ENCODE results near the gene DDX4. TPM values are rescaled to one million over a fixed set of nuclear protein-coding genes. Genes with fewer than 3 reads are reported as not detected.
A peak's percentile ranks its signal among the peaks of the same experiment; 100 is the strongest.

The DDX4 gene
- total and polyA plus RNA-seq, 9 of the 15 experiments (the other 6 are each of a cell fraction or from before 2014, with no cell fraction given) = not detected

DNA sequence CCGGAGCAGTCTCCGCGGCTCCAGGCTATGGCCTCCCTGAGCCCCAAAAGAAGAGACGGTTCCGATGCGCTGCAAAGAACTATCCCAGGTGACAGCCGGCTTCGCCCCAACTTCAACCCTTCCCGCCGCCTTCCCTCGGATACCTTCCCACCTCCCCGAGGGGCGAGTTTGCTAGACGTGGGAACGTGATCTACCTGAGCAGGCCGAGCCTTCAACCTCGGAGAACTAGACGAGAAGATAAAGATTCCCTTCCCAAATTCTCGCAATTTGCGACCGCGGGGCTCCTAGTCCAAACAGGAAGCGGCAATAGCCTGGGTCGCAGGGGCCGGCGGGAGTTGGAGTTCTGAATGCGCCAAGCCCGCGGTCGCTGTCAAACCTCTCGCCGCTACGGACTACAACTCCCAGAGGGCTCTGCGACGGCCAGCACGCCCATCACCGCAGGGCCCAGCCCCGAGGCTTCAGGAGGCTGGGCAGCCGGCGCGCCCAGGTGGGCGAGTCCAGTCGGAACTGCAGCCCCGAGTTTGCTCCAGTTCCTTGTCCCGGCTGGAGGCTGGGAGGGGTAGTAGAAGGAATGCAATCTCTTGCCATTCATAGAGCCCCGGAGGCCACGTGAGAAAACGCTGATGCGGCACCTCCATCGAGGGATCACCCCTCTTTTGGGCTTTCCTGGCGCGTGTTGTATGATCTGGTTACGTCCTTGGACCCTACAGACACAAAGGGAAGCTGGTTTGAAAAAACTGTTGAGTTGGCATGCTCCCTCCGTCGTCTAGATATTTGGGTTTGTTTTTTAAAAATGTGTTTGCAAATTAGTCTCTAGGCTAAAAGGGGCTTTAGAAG, 25.6 kb upstream of the DDX4 start, which contains the start of gene SLC38A9 (continued):
- TF ChIP-seq, protein P1, sequence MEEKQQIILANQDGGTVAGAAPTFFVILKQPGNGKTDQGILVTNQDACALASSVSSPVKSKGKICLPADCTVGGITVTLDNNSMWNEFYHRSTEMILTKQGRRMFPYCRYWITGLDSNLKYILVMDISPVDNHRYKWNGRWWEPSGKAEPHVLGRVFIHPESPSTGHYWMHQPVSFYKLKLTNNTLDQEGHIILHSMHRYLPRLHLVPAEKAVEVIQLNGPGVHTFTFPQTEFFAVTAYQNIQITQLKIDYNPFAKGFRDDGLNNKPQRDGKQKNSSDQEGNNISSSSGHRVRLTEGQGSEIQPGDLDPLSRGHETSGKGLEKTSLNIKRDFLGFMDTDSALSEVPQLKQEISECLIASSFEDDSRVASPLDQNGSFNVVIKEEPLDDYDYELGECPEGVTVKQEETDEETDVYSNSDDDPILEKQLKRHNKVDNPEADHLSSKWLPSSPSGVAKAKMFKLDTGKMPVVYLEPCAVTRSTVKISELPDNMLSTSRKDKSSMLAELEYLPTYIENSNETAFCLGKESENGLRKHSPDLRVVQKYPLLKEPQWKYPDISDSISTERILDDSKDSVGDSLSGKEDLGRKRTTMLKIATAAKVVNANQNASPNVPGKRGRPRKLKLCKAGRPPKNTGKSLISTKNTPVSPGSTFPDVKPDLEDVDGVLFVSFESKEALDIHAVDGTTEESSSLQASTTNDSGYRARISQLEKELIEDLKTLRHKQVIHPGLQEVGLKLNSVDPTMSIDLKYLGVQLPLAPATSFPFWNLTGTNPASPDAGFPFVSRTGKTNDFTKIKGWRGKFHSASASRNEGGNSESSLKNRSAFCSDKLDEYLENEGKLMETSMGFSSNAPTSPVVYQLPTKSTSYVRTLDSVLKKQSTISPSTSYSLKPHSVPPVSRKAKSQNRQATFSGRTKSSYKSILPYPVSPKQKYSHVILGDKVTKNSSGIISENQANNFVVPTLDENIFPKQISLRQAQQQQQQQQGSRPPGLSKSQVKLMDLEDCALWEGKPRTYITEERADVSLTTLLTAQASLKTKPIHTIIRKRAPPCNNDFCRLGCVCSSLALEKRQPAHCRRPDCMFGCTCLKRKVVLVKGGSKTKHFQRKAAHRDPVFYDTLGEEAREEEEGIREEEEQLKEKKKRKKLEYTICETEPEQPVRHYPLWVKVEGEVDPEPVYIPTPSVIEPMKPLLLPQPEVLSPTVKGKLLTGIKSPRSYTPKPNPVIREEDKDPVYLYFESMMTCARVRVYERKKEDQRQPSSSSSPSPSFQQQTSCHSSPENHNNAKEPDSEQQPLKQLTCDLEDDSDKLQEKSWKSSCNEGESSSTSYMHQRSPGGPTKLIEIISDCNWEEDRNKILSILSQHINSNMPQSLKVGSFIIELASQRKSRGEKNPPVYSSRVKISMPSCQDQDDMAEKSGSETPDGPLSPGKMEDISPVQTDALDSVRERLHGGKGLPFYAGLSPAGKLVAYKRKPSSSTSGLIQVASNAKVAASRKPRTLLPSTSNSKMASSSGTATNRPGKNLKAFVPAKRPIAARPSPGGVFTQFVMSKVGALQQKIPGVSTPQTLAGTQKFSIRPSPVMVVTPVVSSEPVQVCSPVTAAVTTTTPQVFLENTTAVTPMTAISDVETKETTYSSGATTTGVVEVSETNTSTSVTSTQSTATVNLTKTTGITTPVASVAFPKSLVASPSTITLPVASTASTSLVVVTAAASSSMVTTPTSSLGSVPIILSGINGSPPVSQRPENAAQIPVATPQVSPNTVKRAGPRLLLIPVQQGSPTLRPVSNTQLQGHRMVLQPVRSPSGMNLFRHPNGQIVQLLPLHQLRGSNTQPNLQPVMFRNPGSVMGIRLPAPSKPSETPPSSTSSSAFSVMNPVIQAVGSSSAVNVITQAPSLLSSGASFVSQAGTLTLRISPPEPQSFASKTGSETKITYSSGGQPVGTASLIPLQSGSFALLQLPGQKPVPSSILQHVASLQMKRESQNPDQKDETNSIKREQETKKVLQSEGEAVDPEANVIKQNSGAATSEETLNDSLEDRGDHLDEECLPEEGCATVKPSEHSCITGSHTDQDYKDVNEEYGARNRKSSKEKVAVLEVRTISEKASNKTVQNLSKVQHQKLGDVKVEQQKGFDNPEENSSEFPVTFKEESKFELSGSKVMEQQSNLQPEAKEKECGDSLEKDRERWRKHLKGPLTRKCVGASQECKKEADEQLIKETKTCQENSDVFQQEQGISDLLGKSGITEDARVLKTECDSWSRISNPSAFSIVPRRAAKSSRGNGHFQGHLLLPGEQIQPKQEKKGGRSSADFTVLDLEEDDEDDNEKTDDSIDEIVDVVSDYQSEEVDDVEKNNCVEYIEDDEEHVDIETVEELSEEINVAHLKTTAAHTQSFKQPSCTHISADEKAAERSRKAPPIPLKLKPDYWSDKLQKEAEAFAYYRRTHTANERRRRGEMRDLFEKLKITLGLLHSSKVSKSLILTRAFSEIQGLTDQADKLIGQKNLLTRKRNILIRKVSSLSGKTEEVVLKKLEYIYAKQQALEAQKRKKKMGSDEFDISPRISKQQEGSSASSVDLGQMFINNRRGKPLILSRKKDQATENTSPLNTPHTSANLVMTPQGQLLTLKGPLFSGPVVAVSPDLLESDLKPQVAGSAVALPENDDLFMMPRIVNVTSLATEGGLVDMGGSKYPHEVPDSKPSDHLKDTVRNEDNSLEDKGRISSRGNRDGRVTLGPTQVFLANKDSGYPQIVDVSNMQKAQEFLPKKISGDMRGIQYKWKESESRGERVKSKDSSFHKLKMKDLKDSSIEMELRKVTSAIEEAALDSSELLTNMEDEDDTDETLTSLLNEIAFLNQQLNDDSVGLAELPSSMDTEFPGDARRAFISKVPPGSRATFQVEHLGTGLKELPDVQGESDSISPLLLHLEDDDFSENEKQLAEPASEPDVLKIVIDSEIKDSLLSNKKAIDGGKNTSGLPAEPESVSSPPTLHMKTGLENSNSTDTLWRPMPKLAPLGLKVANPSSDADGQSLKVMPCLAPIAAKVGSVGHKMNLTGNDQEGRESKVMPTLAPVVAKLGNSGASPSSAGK (IDR thresholded peaks at IDR 0.05) = peak; percentile 91
- TF ChIP-seq POLR2G (IDR thresholded peaks at IDR 0.05; ENCODE audit: low read depth, low read length) (peak; percentile 84), TFAP4 (CRISPR knock-in tag; IDR thresholded peaks at IDR 0.05; ENCODE audit: borderline replicate concordance) (peak; percentile 89), ZKSCAN8 (CRISPR knock-in tag; IDR thresholded peaks at IDR 0.05) (no peak), PURB (CRISPR knock-in tag; IDR thresholded peaks at IDR 0.05; ENCODE audit: low read depth) (no peak), MEF2D (tag; conservative IDR thresholded peaks at IDR 0.05; ENCODE audit: low read depth) (no peak)
- TF ChIP-seq, protein P2, sequence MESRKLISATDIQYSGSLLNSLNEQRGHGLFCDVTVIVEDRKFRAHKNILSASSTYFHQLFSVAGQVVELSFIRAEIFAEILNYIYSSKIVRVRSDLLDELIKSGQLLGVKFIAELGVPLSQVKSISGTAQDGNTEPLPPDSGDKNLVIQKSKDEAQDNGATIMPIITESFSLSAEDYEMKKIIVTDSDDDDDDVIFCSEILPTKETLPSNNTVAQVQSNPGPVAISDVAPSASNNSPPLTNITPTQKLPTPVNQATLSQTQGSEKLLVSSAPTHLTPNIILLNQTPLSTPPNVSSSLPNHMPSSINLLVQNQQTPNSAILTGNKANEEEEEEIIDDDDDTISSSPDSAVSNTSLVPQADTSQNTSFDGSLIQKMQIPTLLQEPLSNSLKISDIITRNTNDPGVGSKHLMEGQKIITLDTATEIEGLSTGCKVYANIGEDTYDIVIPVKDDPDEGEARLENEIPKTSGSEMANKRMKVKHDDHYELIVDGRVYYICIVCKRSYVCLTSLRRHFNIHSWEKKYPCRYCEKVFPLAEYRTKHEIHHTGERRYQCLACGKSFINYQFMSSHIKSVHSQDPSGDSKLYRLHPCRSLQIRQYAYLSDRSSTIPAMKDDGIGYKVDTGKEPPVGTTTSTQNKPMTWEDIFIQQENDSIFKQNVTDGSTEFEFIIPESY (CRISPR knock-in tag; IDR thresholded peaks at IDR 0.05) = 0 out of 2 replicates have a peak, but pooled peaks have one; percentile 30
- TF ChIP-seq, protein P3, sequence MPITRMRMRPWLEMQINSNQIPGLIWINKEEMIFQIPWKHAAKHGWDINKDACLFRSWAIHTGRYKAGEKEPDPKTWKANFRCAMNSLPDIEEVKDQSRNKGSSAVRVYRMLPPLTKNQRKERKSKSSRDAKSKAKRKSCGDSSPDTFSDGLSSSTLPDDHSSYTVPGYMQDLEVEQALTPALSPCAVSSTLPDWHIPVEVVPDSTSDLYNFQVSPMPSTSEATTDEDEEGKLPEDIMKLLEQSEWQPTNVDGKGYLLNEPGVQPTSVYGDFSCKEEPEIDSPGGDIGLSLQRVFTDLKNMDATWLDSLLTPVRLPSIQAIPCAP (CRISPR knock-in tag; IDR thresholded peaks at IDR 0.05; ENCODE audit: borderline replicate concordance) = no peak
